Measurements from ENCODE around the gene SLC25A51. TPM values are rescaled to one million over a fixed set of nuclear protein-coding genes. Genes with fewer than 3 reads are reported as not detected.

SLC25A51 gene
- total and polyA plus RNA-seq, 2 experiments from 2014 or later: 5.3 to 22.0 TPM

DNA sequence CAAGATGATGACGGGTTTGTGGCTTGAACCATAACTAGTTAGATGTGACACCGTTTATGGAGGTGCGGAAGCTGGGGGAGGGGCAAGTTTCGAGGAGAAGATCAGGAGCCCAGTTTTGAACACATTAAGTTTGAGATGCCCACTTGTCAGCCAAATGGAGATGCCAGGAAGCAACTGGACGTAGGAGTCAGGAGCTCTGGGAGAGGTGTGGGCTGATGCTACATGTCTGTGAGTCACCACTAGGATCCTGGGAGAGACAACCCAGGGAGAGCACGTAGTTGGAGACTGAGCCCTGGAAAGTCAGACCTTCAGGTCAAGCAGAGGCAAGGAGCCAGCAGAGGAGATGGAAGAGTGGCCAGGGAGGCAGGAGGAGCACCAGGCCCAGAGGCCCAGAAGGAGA lies 48.8 kb upstream of the SLC25A51 start:
- Histone ChIP-seq H3K27me3 (ENCODE audit: insufficient read depth) (no peaks in the 10 kb centered on the region), H3K4me3 (no peak overlapping the region), H4K20me1 (replicated peaks; ENCODE audit: insufficient read depth) (no peaks in the 10 kb centered on the region), H3K4me1 (ENCODE audit: insufficient read depth) (no peaks in the 10 kb centered on the region), H3K36me3 (ENCODE audit: insufficient read depth) (no peaks in the 10 kb centered on the region; the same call in 1 of the 2 replicates), H3K4me2 (no peak overlapping the region), H2AFZ (no peak overlapping the region), H3K79me2 (replicated peaks; ENCODE audit: insufficient read depth) (no peaks in the 10 kb centered on the region), H3K9me2 (ENCODE audit: insufficient read depth) (no peaks in the 10 kb centered on the region), H3K27ac (ENCODE audit: low read depth) (no peak overlapping the region), H3F3A (replicated peaks; ENCODE audit: low read depth) (no peaks in the 10 kb centered on the region)
- no peak for TF ChIP-seq JUNB (IDR thresholded peaks at IDR 0.05; ENCODE audit: unreplicated experiment)
- TF ChIP-seq, protein P1, sequence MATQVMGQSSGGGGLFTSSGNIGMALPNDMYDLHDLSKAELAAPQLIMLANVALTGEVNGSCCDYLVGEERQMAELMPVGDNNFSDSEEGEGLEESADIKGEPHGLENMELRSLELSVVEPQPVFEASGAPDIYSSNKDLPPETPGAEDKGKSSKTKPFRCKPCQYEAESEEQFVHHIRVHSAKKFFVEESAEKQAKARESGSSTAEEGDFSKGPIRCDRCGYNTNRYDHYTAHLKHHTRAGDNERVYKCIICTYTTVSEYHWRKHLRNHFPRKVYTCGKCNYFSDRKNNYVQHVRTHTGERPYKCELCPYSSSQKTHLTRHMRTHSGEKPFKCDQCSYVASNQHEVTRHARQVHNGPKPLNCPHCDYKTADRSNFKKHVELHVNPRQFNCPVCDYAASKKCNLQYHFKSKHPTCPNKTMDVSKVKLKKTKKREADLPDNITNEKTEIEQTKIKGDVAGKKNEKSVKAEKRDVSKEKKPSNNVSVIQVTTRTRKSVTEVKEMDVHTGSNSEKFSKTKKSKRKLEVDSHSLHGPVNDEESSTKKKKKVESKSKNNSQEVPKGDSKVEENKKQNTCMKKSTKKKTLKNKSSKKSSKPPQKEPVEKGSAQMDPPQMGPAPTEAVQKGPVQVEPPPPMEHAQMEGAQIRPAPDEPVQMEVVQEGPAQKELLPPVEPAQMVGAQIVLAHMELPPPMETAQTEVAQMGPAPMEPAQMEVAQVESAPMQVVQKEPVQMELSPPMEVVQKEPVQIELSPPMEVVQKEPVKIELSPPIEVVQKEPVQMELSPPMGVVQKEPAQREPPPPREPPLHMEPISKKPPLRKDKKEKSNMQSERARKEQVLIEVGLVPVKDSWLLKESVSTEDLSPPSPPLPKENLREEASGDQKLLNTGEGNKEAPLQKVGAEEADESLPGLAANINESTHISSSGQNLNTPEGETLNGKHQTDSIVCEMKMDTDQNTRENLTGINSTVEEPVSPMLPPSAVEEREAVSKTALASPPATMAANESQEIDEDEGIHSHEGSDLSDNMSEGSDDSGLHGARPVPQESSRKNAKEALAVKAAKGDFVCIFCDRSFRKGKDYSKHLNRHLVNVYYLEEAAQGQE (IDR thresholded peaks at IDR 0.05; ENCODE audit: unreplicated experiment): no peak
- TF ChIP-seq, protein P2, sequence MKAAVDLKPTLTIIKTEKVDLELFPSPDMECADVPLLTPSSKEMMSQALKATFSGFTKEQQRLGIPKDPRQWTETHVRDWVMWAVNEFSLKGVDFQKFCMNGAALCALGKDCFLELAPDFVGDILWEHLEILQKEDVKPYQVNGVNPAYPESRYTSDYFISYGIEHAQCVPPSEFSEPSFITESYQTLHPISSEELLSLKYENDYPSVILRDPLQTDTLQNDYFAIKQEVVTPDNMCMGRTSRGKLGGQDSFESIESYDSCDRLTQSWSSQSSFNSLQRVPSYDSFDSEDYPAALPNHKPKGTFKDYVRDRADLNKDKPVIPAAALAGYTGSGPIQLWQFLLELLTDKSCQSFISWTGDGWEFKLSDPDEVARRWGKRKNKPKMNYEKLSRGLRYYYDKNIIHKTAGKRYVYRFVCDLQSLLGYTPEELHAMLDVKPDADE (IDR thresholded peaks at IDR 0.05): no peak
- TF ChIP-seq, protein P3, sequence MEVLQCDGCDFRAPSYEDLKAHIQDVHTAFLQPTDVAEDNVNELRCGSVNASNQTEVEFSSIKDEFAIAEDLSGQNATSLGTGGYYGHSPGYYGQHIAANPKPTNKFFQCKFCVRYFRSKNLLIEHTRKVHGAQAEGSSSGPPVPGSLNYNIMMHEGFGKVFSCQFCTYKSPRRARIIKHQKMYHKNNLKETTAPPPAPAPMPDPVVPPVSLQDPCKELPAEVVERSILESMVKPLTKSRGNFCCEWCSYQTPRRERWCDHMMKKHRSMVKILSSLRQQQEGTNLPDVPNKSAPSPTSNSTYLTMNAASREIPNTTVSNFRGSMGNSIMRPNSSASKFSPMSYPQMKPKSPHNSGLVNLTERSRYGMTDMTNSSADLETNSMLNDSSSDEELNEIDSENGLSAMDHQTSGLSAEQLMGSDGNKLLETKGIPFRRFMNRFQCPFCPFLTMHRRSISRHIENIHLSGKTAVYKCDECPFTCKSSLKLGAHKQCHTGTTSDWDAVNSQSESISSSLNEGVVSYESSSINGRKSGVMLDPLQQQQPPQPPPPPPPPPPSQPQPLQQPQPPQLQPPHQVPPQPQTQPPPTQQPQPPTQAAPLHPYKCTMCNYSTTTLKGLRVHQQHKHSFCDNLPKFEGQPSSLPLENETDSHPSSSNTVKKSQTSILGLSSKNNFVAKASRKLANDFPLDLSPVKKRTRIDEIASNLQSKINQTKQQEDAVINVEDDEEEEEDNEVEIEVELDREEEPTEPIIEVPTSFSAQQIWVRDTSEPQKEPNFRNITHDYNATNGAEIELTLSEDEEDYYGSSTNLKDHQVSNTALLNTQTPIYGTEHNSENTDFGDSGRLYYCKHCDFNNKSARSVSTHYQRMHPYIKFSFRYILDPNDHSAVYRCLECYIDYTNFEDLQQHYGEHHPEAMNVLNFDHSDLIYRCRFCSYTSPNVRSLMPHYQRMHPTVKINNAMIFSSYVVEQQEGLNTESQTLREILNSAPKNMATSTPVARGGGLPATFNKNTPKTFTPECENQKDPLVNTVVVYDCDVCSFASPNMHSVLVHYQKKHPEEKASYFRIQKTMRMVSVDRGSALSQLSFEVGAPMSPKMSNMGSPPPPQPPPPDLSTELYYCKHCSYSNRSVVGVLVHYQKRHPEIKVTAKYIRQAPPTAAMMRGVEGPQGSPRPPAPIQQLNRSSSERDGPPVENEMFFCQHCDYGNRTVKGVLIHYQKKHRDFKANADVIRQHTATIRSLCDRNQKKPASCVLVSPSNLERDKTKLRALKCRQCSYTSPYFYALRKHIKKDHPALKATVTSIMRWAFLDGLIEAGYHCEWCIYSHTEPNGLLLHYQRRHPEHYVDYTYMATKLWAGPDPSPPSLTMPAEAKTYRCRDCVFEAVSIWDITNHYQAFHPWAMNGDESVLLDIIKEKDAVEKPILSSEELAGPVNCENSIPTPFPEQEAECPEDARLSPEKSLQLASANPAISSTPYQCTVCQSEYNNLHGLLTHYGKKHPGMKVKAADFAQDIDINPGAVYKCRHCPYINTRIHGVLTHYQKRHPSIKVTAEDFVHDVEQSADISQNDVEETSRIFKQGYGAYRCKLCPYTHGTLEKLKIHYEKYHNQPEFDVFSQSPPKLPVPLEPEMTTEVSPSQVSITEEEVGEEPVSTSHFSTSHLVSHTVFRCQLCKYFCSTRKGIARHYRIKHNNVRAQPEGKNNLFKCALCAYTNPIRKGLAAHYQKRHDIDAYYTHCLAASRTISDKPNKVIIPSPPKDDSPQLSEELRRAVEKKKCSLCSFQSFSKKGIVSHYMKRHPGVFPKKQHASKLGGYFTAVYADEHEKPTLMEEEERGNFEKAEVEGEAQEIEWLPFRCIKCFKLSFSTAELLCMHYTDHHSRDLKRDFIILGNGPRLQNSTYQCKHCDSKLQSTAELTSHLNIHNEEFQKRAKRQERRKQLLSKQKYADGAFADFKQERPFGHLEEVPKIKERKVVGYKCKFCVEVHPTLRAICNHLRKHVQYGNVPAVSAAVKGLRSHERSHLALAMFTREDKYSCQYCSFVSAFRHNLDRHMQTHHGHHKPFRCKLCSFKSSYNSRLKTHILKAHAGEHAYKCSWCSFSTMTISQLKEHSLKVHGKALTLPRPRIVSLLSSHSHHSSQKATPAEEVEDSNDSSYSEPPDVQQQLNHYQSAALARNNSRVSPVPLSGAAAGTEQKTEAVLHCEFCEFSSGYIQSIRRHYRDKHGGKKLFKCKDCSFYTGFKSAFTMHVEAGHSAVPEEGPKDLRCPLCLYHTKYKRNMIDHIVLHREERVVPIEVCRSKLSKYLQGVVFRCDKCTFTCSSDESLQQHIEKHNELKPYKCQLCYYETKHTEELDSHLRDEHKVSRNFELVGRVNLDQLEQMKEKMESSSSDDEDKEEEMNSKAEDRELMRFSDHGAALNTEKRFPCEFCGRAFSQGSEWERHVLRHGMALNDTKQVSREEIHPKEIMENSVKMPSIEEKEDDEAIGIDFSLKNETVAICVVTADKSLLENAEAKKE (CRISPR knock-in tag; IDR thresholded peaks at IDR 0.05): no peak
- TF ChIP-seq EZH2phosphoT487 (IDR thresholded peaks at IDR 0.05; ENCODE audit: unreplicated experiment): no peak
- TF ChIP-seq POLR2AphosphoS5 (IDR thresholded peaks at IDR 0.05; ENCODE audit: low read depth): no peak
- TF ChIP-seq EZH2 (IDR thresholded peaks at IDR 0.05; ENCODE audit: low read depth, unreplicated experiment): no peak
- no peak for TF ChIP-seq ZNF331 (CRISPR knock-in tag; IDR thresholded peaks at IDR 0.05; ENCODE audit: low read depth)
- no peak for TF ChIP-seq STAT1 (IDR thresholded peaks at IDR 0.05; ENCODE audit: unreplicated experiment)
- TF ChIP-seq, protein P4, sequence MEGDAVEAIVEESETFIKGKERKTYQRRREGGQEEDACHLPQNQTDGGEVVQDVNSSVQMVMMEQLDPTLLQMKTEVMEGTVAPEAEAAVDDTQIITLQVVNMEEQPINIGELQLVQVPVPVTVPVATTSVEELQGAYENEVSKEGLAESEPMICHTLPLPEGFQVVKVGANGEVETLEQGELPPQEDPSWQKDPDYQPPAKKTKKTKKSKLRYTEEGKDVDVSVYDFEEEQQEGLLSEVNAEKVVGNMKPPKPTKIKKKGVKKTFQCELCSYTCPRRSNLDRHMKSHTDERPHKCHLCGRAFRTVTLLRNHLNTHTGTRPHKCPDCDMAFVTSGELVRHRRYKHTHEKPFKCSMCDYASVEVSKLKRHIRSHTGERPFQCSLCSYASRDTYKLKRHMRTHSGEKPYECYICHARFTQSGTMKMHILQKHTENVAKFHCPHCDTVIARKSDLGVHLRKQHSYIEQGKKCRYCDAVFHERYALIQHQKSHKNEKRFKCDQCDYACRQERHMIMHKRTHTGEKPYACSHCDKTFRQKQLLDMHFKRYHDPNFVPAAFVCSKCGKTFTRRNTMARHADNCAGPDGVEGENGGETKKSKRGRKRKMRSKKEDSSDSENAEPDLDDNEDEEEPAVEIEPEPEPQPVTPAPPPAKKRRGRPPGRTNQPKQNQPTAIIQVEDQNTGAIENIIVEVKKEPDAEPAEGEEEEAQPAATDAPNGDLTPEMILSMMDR (conservative IDR thresholded peaks at IDR 0.05; ENCODE audit: low read depth in 2 of 2): no peak
- no peak for TF ChIP-seq ZNF114 (CRISPR knock-in tag; IDR thresholded peaks at IDR 0.05)
- no peak for TF ChIP-seq NANOG (IDR thresholded peaks at IDR 0.05; ENCODE audit: borderline replicate concordance)
- no peak for TF ChIP-seq CREB1 (CRISPR knock-in tag; IDR thresholded peaks at IDR 0.05; ENCODE audit: low read depth)
- Mint-ChIP-seq H3K27me3 (ENCODE audit: insufficient read depth, low read depth, poor library complexity) (peaks cover 6% of the 10 kb centered on the region), H3K4me1 (no peaks in the 10 kb centered on the region; the same call in 2 of the 3 replicates), H3K27ac (no peak overlapping the region), H3K36me3 (ENCODE audit: low read depth) (peaks cover 32% of the 10 kb centered on the region), H3K9me3 (no peaks in the 10 kb centered on the region; the same call in 1 of the 3 replicates), H3K4me3 (no peak overlapping the region)
- no peak for DNase-seq (ENCODE audit: low spot score)
- ATAC-seq: no peak

Measured in GM23338 (cell line).